HCT116 (cell line): Measurements from ENCODE around the gene TCHP. TPM values are rescaled to one million over a fixed set of nuclear protein-coding genes. Genes with fewer than 3 reads are reported as not detected.

Source experiments
- ATAC-seq: fragments of 200-7000 bp; cut with Tn5 transposase; 2 replicates; pipeline ENCODE4 v1.9.1; 2020; ENCODE audit warnings: mild to moderate bottlenecking, moderate library complexity
- BruUV-seq: library from RNA; stranded (reverse); fragments of 400-500 nt; replicated peaks from 2 replicates; lab custom pipeline; 2021; lab: Mats Ljungman, UMichigan
- CTCF ChIA-PET: fragments of 300-600 bp; sonication (Branson Sonifier 250); formaldehyde crosslinking; loops from one replicate; lab custom pipeline; 2021; ENCODE audit warnings: antibody characterized with exemption; lab: Charles Lee
- POLR2A ChIA-PET: fragments of 300-600, 350-600 bp; sonication (Branson Sonifier 250); formaldehyde crosslinking; loops from one replicate; lab custom pipeline; 2021; ENCODE audit warnings: antibody characterized with exemption; lab: Charles Lee
- RAD21 ChIA-PET, 2 experiments: fragments of 300-600 bp; sonication (Branson Sonifier 250); formaldehyde crosslinking; loops; one replicate each; lab custom pipeline; 2023; ENCODE audit warnings: low total read pairs in 2 of 2; ENCODE audit not compliant: uncharacterized antibody in 2 of 2, unreplicated experiment in 2 of 2, low non-redundant PET in 1 of 2; lab: Charles Lee
- DNase-seq: peaks from one replicate; pipeline ENCODE4 v3.0.0-alpha.2; 2010; ENCODE audit warnings: low read depth, low spot score
- H2AFZ ChIP-seq: fragments of 200-600 bp; shearing (Covaris generic), sonication (generic); 2 replicates; pipeline ENCODE4 v1.6.1; 2017; ENCODE audit warnings: low read depth, mixed run types, mixed read lengths, antibody characterized with exemption, low read length; ENCODE audit not compliant: poor library complexity, severe bottlenecking
- H3K27ac ChIP-seq: 2 replicates; pipeline ENCODE4 v1.5.1; 2012; ENCODE audit warnings: low read depth, low read length
- H3K27me3 ChIP-seq: fragments of 200-600 bp; sonication (generic); 2 replicates; pipeline ENCODE4 v1.6.1; 2016; ENCODE audit warnings: mixed run types, low read length, mixed read lengths; ENCODE audit not compliant: insufficient read depth
- H3K36me3 ChIP-seq, 2 experiments: fragments of 200-500 bp in 1 of 2; fragments of 200-600 bp in 1 of 2; sonication (Bioruptor generic) in 1 of 2; sonication (generic) in 1 of 2; 2 replicates each; pipeline versions ENCODE4 v1.5.1 to v1.6.1; 2014 to 2016; ENCODE audit warnings: low read length in 2 of 2, inconsistent platforms in 1 of 2, mixed read lengths in 1 of 2, mixed run types in 1 of 2; ENCODE audit not compliant: insufficient read depth in 2 of 2, control insufficient read depth in 1 of 2
- H3K4me1 ChIP-seq, 2 experiments: fragments of 200-600 bp in 1 of 2; sonication (generic) in 1 of 2; 2 replicates each; pipeline versions ENCODE4 v1.5.1 to v1.6.1; 2012 to 2017; ENCODE audit warnings: low read length in 2 of 2, inconsistent platforms in 1 of 2, mild to moderate bottlenecking in 1 of 2, mixed read lengths in 1 of 2, mixed run types in 1 of 2, moderate library complexity in 1 of 2; ENCODE audit not compliant: insufficient read depth in 2 of 2, control insufficient read depth in 1 of 2
- H3K4me2 ChIP-seq: fragments of 200-600 bp; sonication (generic); 2 replicates; pipeline ENCODE4 v1.6.1; 2017; ENCODE audit warnings: mixed run types, low read length, mixed read lengths
- H3K4me3 ChIP-seq, 2 experiments: fragments of 200-600 bp in 1 of 2; sonication (generic) in 1 of 2; replicated peaks in 1 of 2; 2 replicates each; pipeline ENCODE4 v1.5.1; 2011 to 2016; ENCODE audit warnings: low read length in 2 of 2, control low read depth in 1 of 2, low read depth in 1 of 2, mild to moderate bottlenecking in 1 of 2, mixed read lengths in 1 of 2, mixed run types in 1 of 2
- H3K79me2 ChIP-seq: fragments of 200-600 bp; sonication (generic); 2 replicates; pipeline ENCODE4 v1.6.1; 2017; ENCODE audit warnings: mild to moderate bottlenecking, mixed run types, low read length, moderate library complexity, mixed read lengths; ENCODE audit not compliant: insufficient read depth
- H3K9ac ChIP-seq: fragments of 200-600 bp; sonication (generic); 2 replicates; pipeline ENCODE4 v1.6.1; 2016; ENCODE audit warnings: low read length, mixed read lengths
- H3K9me2 ChIP-seq: fragments of 200-600 bp; sonication (generic), shearing (Covaris generic); 2 replicates; pipeline ENCODE4 v1.6.1; 2017; ENCODE audit warnings: mixed run types, mild to moderate bottlenecking, moderate library complexity; ENCODE audit not compliant: insufficient read depth
- H3K9me3 ChIP-seq, 2 experiments: fragments of 200-500 bp in 1 of 2; fragments of 200-600 bp in 1 of 2; sonication (Bioruptor generic) in 1 of 2; sonication (generic) in 1 of 2; 2 replicates each; pipeline ENCODE4 v1.6.1; 2014 to 2017; ENCODE audit warnings: low read length in 2 of 2, mixed read lengths in 2 of 2, inconsistent platforms in 1 of 2, low read depth in 1 of 2, mild to moderate bottlenecking in 1 of 2, mixed run types in 1 of 2, moderate library complexity in 1 of 2; ENCODE audit not compliant: control insufficient read depth in 1 of 2, insufficient read depth in 1 of 2
- H4K20me1 ChIP-seq: fragments of 200-600 bp; sonication (generic), shearing (Covaris generic); 2 replicates; pipeline ENCODE4 v1.6.1; 2017; ENCODE audit warnings: mixed run types, mild to moderate bottlenecking, moderate library complexity; ENCODE audit not compliant: insufficient read depth
- CBX3 ChIP-seq: IDR thresholded peaks from 2 replicates; pipeline ENCODE4 v1.6.1; 2012; ENCODE audit warnings: low read depth
- CEBPB ChIP-seq: IDR thresholded peaks from 2 replicates; pipeline ENCODE4 v1.6.1; 2012; ENCODE audit warnings: low read depth
- EGR1 ChIP-seq: IDR thresholded peaks from 2 replicates; pipeline ENCODE4 v1.6.1; 2012; ENCODE audit warnings: low read depth
- EZH2 ChIP-seq: fragments of 200-600 bp; sonication (generic); IDR thresholded peaks from 2 replicates; pipeline ENCODE4 v1.6.1; 2017; ENCODE audit warnings: antibody characterized with exemption, mixed run types
- EZH2phosphoT487 ChIP-seq: fragments of 200-600 bp; IDR thresholded peaks from 2 replicates; pipeline ENCODE4 v1.6.1; 2018; ENCODE audit warnings: antibody characterized with exemption, borderline replicate concordance
- JUND ChIP-seq: IDR thresholded peaks from 2 replicates; pipeline ENCODE4 v1.6.1; 2012
- POLR2A ChIP-seq: IDR thresholded peaks from 2 replicates; pipeline ENCODE4 v1.7.0; 2011; ENCODE audit warnings: borderline replicate concordance; ENCODE audit not compliant: insufficient read depth, insufficient read length; ENCODE audit errors: extremely low read depth
- POLR2AphosphoS5 ChIP-seq: IDR thresholded peaks from 2 replicates; pipeline ENCODE4 v1.6.1; 2011; ENCODE audit warnings: mild to moderate bottlenecking, low read depth, low read length, moderate library complexity
- ZFX ChIP-seq: fragments of 450-650 bp; IDR thresholded peaks from 2 replicates; pipeline ENCODE4 v1.6.1; 2017
- intact Hi-C: fragments of 100-400 bp; cut with micrococcal nuclease; formaldehyde crosslinking; loops from 2 replicates; pipeline ENCODE4 v1.10.0; 2022
- total RNA-seq: library from RNA; stranded (reverse); gene quantifications from one replicate; pipeline ENCODE4 v1.2.1, GENCODE V29; 2021; ENCODE audit not compliant: unreplicated experiment
- TF ChIP-seq, protein P1 (sequence below): IDR thresholded peaks from 2 replicates; pipeline ENCODE4 v1.6.1; 2012; ENCODE audit warnings: low read depth
- TF ChIP-seq, protein P2 (sequence below): IDR thresholded peaks from 2 replicates; pipeline ENCODE4 v1.6.1; 2012

The TCHP gene
- total RNA-seq, 1 experiment from 2014 or later, result 17.3 TPM

DNA sequence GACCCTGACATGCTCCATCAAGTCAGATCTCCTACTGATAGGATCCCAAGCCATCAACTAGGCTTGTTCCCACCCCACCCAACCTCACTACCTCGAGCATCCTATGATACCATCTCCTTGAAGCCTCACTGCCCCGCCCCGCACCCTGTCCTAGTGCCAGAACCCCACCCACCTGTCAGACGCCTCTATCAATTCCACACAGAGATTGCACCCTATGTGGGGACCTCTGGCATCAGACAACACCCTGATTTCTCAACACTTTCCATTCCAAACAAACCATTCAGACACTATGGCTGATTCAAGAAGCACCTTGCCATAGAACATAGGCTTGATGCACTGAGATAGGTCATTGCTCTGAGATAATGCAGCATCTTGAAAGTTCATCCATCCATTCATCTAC is 16.6 kb upstream of the TCHP start:
- TF ChIP-seq POLR2A, result no peak
- TF ChIP-seq, protein P1, sequence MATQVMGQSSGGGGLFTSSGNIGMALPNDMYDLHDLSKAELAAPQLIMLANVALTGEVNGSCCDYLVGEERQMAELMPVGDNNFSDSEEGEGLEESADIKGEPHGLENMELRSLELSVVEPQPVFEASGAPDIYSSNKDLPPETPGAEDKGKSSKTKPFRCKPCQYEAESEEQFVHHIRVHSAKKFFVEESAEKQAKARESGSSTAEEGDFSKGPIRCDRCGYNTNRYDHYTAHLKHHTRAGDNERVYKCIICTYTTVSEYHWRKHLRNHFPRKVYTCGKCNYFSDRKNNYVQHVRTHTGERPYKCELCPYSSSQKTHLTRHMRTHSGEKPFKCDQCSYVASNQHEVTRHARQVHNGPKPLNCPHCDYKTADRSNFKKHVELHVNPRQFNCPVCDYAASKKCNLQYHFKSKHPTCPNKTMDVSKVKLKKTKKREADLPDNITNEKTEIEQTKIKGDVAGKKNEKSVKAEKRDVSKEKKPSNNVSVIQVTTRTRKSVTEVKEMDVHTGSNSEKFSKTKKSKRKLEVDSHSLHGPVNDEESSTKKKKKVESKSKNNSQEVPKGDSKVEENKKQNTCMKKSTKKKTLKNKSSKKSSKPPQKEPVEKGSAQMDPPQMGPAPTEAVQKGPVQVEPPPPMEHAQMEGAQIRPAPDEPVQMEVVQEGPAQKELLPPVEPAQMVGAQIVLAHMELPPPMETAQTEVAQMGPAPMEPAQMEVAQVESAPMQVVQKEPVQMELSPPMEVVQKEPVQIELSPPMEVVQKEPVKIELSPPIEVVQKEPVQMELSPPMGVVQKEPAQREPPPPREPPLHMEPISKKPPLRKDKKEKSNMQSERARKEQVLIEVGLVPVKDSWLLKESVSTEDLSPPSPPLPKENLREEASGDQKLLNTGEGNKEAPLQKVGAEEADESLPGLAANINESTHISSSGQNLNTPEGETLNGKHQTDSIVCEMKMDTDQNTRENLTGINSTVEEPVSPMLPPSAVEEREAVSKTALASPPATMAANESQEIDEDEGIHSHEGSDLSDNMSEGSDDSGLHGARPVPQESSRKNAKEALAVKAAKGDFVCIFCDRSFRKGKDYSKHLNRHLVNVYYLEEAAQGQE, result no peak
- no peak for TF ChIP-seq CEBPB
- TF ChIP-seq EZH2, result no peak
- no peak for TF ChIP-seq CBX3
- TF ChIP-seq, protein P2, sequence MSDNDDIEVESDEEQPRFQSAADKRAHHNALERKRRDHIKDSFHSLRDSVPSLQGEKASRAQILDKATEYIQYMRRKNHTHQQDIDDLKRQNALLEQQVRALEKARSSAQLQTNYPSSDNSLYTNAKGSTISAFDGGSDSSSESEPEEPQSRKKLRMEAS, result no peak
- no peak for TF ChIP-seq JUND
- no peak for TF ChIP-seq ZFX
- no peak for TF ChIP-seq EGR1
- no peak for TF ChIP-seq EZH2phosphoT487
- no peak for TF ChIP-seq POLR2AphosphoS5
- TF ChIP-seq, all 23 proteins: peak for 0
- intact Hi-C loops, result no loop called here
- Histone ChIP-seq H3K27me3 (no peaks in the 10 kb centered on the region), H3K4me2 (no peak overlapping the region), H3K79me2 (peaks cover 12% of the 10 kb centered on the region; the same call in 1 of the 2 replicates), H3K9me3 (no peaks in the 10 kb centered on the region), H3K4me3 (no peak overlapping the region), H3K4me1 (peaks cover 16 to 44% of the 10 kb centered on the region in 2 experiments), H3K36me3 (no peaks in the 10 kb centered on the region), H3K9ac (no peak overlapping the region), H2AFZ (no peak overlapping the region), H4K20me1 (no peaks in the 10 kb centered on the region), H3K27ac (no peak overlapping the region), H3K9me2 (no peaks in the 10 kb centered on the region)
- RAD21 ChIA-PET, result no interaction called here
- BruUV-seq, result no TSS peak
- POLR2A ChIA-PET, result no interaction called here
- ATAC-seq (no peak), DNase-seq (no peak)
- CTCF ChIA-PET, result no interaction called here
